ENCODE results near the gene GID8. TPM values are rescaled to one million over a fixed set of nuclear protein-coding genes. Genes with fewer than 3 reads are reported as not detected.

GID8 gene
- total and polyA plus RNA-seq, 2 of the 13 experiments (the other 11 are each of a cell fraction or from before 2014, with no cell fraction given), result 39.6 to 59.8 TPM

GRCh38 chr20:62955519-62956386 lies 17.8 kb downstream of the GID8 start (continued):
- TF ChIP-seq KIAA2018 (CRISPR knock-in tag; IDR thresholded peaks at IDR 0.05; ENCODE audit: borderline replicate concordance) (no peak), TAF1 (CRISPR knock-in tag; IDR thresholded peaks at IDR 0.05) (peak; percentile 63), ZNF292 (CRISPR knock-in tag; IDR thresholded peaks at IDR 0.05; ENCODE audit: borderline replicate concordance, low read depth) (peak; percentile 29; the same call in 1 of the 2 replicates), MAFG (CRISPR knock-in tag; IDR thresholded peaks at IDR 0.05) (no peak), ARID3A (IDR thresholded peaks at IDR 0.05; ENCODE audit: low read depth, low read length) (peak; percentile 16; the same call in 1 of the 2 replicates), MTF1 (CRISPR knock-in tag; IDR thresholded peaks at IDR 0.05) (no peak), CERS6 (CRISPR knock-in tag; IDR thresholded peaks at IDR 0.05) (no peak), KLF12 (CRISPR knock-in tag; IDR thresholded peaks at IDR 0.05; ENCODE audit: borderline replicate concordance) (peak; percentile 84; the same call in 1 of the 2 replicates), PPARG (CRISPR knock-in tag; conservative IDR thresholded peaks at IDR 0.05) (peak; percentile 88), DNMT1 (CRISPR knock-in tag; IDR thresholded peaks at IDR 0.05) (no peak), POLR2AphosphoS2 (IDR thresholded peaks at IDR 0.05; ENCODE audit: low read depth, low read length) (no peak), ELF3 (CRISPR knock-in tag; IDR thresholded peaks at IDR 0.05) (peak; percentile 94), TBX2 (CRISPR knock-in tag; IDR thresholded peaks at IDR 0.05; ENCODE audit: borderline replicate concordance) (peak; percentile 99), MLLT10 (CRISPR knock-in tag; IDR thresholded peaks at IDR 0.05) (no peak), ZNF589 (CRISPR knock-in tag; conservative IDR thresholded peaks at IDR 0.05) (no peak), ZNF891 (CRISPR knock-in tag; IDR thresholded peaks at IDR 0.05) (peak; percentile 52; the same call in 1 of the 2 replicates), KMT2A (CRISPR knock-in tag; IDR thresholded peaks at IDR 0.05) (no peak; the same call in 1 of the 2 replicates), ZBTB20 (CRISPR knock-in tag; IDR thresholded peaks at IDR 0.05; ENCODE audit: borderline replicate concordance, low read depth) (peak; percentile 72), ZNF124 (CRISPR knock-in tag; IDR thresholded peaks at IDR 0.05) (peak; percentile 91; the same call in 1 of the 2 replicates)
